ENCODE results near the gene TMOD4.

The TMOD4 gene

GRCh38 chr1:151175041-151175741, 590 bp downstream of the TMOD4 start:
- no peak for DNase-seq

DNA sequence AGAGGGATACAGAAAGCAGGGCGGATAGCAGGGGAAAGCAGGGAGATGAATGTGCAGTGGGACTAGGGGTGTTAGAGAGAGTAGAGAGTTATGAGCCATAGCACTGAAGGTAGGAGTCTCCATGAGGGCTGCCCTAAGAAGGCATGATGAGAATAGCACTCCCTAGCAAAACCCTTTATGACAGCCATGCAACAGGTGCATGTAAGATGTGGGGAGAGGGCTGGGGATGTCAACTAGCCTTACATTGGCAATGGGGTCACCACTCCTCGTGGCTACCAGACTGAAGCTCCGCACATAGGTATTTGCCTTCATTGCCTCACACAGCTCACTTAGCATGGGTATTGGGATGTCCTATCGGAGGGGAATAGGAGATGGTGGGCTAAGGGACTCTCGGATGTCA, 4.6 kb downstream of the TMOD4 start:
- DNase-seq, result no peak

DNA sequence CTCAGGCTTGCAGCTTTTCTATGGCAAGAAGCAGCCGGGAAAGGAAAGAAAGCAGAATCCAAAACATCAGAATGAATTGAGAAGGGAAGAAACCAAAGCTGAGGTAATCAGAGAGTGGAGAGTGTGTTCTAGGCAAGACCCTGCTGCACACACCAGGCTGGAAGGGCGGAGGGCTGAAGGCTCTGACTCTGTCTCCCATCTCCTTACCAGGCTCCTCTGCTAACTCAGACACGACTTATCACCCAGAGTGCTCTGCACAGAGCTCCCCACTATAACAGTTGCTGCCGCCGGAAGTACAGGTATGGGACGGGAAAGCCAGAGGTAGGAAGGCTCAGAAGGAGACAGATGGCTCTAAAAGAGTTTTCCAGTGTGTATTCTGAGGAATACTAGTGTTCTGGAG, 8.7 kb downstream of the TMOD4 start:
- DNase-seq, result no peak

- DNase-seq, result no peak
Measured at GRCh38 chr1:151166505-151166956, 9.2 kb downstream of the TMOD4 start.

GRCh38 chr1:151165738-151166504, 9.9 kb downstream of the TMOD4 start, which contains the start of the genes LYSMD1 and SCNM1:
TSS of gene LYSMD1 (minus strand) at chr1:151165902. CDS start at chr1:151165258, 644 bp downstream.
TSS of gene SCNM1 (plus strand) at chr1:151166144. CDS start at chr1:151166153, 9 bp downstream.
- peak; percentile 96 for DNase-seq

GRCh38 chr1:151165281-151165737, 10.5 kb downstream of the TMOD4 start:
- peak; percentile 16 for DNase-seq

- no peak for DNase-seq
Measured at GRCh38 chr1:151164732-151165280, 11.0 kb downstream of the TMOD4 start.

DNA sequence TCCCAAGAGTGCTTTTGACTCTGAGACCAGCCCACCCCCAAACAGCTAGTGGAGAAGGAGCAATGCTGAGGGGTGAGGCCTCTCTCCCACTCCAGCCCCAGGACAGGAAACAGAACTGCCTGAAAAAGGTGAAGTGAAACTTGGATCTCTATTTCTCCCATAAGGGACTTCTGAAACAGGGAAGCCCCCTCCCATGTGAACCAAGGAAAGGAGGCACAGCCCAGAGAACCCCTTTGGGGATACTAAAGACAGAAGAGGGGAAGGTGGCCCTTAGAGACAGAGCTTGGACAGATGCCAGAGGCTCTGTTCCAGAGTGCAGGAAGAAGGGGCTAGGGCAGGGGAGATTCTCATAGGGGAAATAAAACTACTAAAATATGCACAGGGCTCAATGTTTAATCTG, 16.4 kb downstream of the TMOD4 start:
- DNase-seq, result no peak

GRCh38 chr1:151158751-151159251, 17.0 kb downstream of the TMOD4 start:
- no peak for DNase-seq

DNA sequence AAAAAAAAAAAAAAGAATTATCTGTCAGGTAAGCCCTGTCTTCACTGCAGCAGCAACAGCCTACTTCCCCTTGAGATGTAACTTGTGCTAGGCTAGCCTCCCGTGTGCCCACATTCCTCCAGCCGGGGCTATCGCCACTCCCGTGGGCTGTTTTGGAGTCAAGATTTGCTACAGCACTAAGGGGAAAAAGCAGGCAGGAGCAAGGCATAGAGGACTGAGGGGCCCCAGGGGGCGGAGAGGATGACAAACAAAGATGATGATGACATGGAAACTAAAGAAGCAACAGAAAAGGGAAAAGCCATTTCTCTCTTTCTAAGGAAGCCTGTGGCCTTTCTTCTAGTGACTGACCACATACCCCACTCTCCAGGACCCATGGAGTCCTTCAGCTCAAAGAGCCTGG, 17.5 kb downstream of the TMOD4 start:
- no peak for DNase-seq

DNA sequence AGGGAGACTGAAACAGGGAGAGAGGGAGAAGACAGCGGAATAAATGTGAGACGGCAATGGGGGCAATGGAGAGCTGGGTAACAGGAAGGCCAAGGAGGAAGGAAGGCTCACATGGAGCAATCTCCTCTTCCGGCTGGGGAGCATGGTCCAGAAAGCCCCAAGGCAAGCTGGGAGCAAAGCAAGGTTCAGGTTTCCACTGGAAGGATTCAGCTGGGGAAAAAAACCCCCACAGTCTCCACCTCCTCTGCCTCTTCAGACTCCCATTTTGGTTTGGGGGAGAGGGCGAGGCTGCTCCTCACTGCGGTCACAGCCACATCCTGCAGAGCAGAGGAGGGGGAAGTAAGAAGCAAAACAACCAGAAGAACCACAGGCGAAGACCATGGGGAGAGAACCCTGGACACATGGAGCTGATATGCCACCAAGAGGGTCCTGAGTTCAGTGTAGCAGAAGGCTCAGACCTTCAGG, 18.7 kb downstream of the TMOD4 start:
- DNase-seq, result no peak

DNA sequence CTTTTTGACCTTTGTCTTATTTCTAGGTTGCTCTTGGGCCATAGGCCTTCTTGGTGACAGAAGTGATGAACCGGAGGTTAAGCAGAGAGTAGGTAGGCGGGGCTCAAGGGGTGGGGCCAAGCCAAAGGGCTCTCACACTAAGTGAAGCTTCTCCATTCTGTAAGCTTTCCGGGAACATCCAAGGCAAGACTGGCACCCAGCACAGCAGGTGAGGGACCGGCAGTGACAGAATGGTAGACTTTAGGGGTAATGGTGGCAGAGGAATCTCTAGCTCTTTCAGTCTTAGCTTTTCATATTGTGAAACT, 19.3 kb downstream of the TMOD4 start, which contains the start of gene TNFAIP8L2:
TSS of gene TNFAIP8L2 (plus strand) at position 135 of the 305 bp plus-strand sequence. CDS start 2,049 bp downstream, outside the sequence.
- no peak for DNase-seq

GRCh38 chr1:151147665-151148064, 28.1 kb downstream of the TMOD4 start:
- DNase-seq, result no peak

DNA sequence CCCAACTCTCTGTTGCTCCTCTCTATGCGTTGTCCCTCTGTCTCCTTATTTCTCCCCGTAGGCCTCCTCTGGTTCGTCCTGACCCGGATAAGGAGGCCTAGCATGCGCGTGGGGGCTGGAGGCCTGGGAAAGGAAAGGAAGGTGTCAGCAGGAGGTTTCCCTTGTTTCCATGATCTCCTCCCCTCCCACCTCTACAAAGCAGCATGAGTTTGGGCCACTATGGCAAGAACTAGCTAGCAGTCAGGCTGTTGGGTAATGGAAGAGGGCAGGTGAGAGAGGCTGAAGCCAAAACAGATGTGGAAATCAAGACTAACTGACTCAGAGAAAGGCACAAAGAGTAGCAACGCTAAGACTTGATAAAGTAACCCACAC, 28.7 kb downstream of the TMOD4 start:
- no peak for DNase-seq

DNA sequence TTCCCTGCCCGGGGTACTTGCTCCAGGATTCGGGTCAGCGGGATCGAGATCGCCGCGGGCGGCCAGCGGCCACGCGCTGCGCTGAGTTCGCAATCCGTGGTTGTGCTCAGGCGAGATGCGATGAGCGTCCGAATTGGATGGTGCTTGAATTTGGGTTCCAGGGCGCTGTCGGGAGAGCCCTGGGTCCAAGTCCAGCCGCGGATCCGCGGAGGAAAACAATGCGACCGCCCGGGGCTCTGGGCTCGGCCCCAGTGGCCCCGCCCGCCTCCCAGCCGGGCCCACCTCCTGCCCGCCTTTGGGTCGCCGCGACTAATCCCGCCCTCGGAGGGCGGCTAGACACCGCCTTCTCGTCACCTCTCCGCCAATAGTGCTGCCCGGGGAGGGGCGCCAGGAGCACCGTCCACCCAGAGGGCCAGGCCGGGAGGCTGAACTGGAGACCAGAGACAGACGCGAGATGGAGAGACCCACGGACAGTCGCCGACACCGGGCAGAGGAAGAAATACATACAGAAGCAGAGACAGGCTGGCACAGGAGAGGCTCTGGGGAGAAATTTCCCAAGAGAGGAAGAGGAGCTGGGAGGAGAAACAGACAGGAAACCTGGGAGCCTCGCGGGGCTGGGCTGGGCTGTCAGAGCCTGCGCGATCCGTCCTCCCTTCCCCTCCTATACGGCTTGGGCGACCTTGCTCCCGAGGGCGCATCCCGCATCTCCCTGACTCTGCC, 29.2 kb downstream of the TMOD4 start, which contains the start of gene SEMA6C:
TSS of gene SEMA6C (minus strand) at position 220 of the 720 bp plus-strand sequence. CDS start 4,010 bp downstream, outside the sequence.
- peak; percentile 43 for DNase-seq

- DNase-seq, result no peak
Measured at GRCh38 chr1:151146072-151146411, 29.7 kb downstream of the TMOD4 start.

GRCh38 chr1:151145304-151146071, 30.3 kb downstream of the TMOD4 start:
- no peak for DNase-seq

DNA sequence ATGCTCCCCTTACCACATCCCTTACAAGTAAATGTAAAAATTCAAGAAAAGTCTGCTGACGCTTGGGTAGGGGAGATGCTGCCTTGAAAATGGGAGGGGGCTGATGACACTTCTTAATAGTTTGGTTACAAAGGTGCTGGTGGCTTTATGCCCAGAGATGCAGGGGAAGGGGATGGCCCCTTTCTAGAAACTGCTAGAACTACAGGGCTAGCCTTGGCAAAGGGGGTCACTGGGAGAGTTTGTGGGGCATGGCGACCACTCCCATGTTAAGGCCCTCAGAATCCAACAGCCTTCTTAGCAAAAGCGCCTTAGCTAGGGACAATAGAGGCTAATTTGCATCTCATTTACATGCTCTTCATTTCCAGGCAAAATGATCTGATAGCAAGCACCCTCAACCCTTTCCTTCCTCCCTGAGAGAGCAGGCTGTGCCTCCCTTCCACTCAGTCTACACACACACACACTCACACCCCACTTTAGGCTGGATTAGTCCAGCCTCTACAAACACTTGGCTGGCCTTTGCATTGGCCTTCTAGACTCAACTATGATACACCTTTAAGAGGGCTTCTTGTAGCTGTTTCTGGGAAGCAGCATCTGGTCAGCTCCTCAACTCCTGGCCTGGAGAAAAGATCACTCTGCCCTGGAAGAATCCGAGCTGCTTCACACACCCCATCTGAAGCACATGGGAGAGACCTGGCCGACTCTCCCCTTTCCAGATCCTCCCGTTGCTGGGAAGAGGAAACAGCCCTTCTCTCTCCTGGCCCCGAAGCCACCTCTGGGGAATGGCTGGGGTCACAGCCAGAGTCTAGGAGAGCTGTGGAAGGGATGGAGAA, 31.1 kb downstream of the TMOD4 start:
- DNase-seq, result no peak

DNA sequence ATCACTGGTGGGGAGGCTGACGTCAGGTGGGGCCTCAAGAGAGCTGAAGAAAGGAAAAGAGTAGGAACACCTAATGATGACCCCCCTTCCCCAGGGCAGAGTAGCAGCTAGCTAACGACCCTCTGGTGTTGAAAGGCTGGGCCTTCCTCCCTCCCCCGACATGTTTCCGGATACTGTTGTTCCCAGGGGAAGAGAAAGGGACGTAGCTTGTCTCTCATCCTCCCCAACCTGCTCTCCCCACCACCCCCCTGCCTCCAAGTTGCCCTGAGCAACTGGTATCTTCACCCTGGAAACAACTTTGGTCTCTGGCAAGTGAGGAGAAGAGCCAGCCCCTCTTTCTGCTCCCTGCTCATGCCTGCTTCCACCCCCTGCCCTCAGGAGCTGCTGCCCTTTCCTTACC, 31.8 kb downstream of the TMOD4 start:
- no peak for DNase-seq

DNA sequence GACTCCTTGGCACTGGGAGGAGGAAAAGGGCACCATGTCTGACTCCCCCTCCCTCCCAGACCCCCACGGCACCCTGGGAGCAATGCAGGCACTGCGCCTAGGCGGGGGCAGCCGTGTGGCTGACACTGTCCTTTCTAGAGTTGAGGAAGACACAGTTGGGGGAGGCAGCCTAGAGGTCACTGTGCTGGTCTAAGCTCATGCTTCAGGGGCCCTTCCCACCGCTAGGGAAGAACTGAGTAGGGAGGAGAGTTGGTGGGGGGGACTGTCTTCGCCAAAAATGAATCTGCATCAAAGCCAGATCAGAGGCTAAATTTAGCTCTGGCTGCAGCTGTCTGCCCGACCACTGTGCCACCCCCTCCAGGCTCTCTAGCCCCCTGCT, 32.7 kb downstream of the TMOD4 start:
- no peak for DNase-seq

- DNase-seq, result no peak
Measured at GRCh38 chr1:151142411-151143056, 33.2 kb downstream of the TMOD4 start.
